K562 (cell line): Measurements from ENCODE around the gene GFRA1.

ENCODE experiments used
- BRF2 ChIP-seq: IDR thresholded peaks from 3 replicates; pipeline ENCODE4 v1.6.1; 2011; ENCODE audit warnings: borderline replicate concordance, mild to moderate bottlenecking; ENCODE audit not compliant: insufficient read length, insufficient read depth
- CREB1 ChIP-seq, 2 experiments: sonication (generic) in 1 of 2; formaldehyde crosslinking in 1 of 2; IDR thresholded peaks; 2 replicates each; pipeline versions ENCODE4 v1.6.1 to v1.8.0; 2012 to 2022; ENCODE audit warnings: inconsistent platforms in 1 of 2, mild to moderate bottlenecking in 1 of 2, missing genetic modification reagents in 1 of 2, moderate library complexity in 1 of 2
- EZH2 ChIP-seq: IDR thresholded peaks from 2 replicates; pipeline ENCODE4 v1.6.1; 2012; ENCODE audit warnings: low read depth, mild to moderate bottlenecking, inconsistent platforms, low read length, borderline replicate concordance
- KLF16 ChIP-seq: IDR thresholded peaks from 2 replicates; pipeline ENCODE4 v1.6.1; 2016; ENCODE audit warnings: antibody characterized with exemption
- MAX ChIP-seq: sonication (generic); formaldehyde crosslinking; IDR thresholded peaks from 2 replicates; pipeline ENCODE4 v1.9.0; 2022; ENCODE audit warnings: mild to moderate bottlenecking, missing genetic modification reagents
- MYBL2 ChIP-seq, 2 experiments: fragments of 450-650 bp in 1 of 2; sonication (generic) in 1 of 2; formaldehyde crosslinking in 1 of 2; IDR thresholded peaks; 2 replicates each; pipeline versions ENCODE4 v1.6.1 to v1.8.1; 2017 to 2022; ENCODE audit warnings: borderline replicate concordance in 1 of 2, inconsistent platforms in 1 of 2, low read depth in 1 of 2, mild to moderate bottlenecking in 1 of 2, missing genetic modification reagents in 1 of 2, moderate library complexity in 1 of 2
- NFYB ChIP-seq: IDR thresholded peaks from 2 replicates; pipeline ENCODE4 v1.6.1; 2011; ENCODE audit warnings: mild to moderate bottlenecking, moderate library complexity; ENCODE audit not compliant: insufficient read length; ENCODE audit errors: extremely low read depth
- PHB2 ChIP-seq: fragments of 450-650 bp; IDR thresholded peaks from 2 replicates; pipeline ENCODE4 v1.6.1; 2017; ENCODE audit warnings: low read depth
- PHF8 ChIP-seq: fragments of 200-600 bp; sonication (generic); IDR thresholded peaks from 2 replicates; pipeline ENCODE4 v1.6.1; 2012; ENCODE audit warnings: mixed run types, mild to moderate bottlenecking, inconsistent platforms, low read length, moderate library complexity, borderline replicate concordance
- RBBP5 ChIP-seq: fragments of 200-600 bp; sonication (generic); IDR thresholded peaks from 2 replicates; pipeline ENCODE4 v1.6.1; 2012; ENCODE audit warnings: borderline replicate concordance, mild to moderate bottlenecking, low read length, control low read depth, inconsistent platforms; ENCODE audit not compliant: insufficient read depth, poor library complexity, severe bottlenecking
- RFX5 ChIP-seq: IDR thresholded peaks from 2 replicates; pipeline ENCODE4 v1.6.1; 2011; ENCODE audit warnings: low read depth, mild to moderate bottlenecking, improper control_type of control experiment, low read length
- SIX5 ChIP-seq, 2 experiments: IDR thresholded peaks; 2 replicates each; pipeline ENCODE4 v1.6.1; 2011; ENCODE audit warnings: low read length in 2 of 2, borderline replicate concordance in 1 of 2, low read depth in 1 of 2, mild to moderate bottlenecking in 1 of 2, moderate library complexity in 1 of 2; ENCODE audit not compliant: insufficient read depth in 1 of 2
- ZNF146 ChIP-seq: IDR thresholded peaks from one replicate; pipeline ENCODE4 v1.6.1; 2018; ENCODE audit warnings: missing compliant biosample characterization; ENCODE audit not compliant: unreplicated experiment

- TF ChIP-seq ZNF146 (CRISPR knock-in tag): no peak
- TF ChIP-seq BRF2: no peak
- no peak for TF ChIP-seq MYBL2 (IDR thresholded peaks at IDR 0.05; ENCODE audit: low read depth)
- no peak for TF ChIP-seq MYBL2 (CRISPR knock-in tag; IDR thresholded peaks at IDR 0.05; ENCODE audit: borderline replicate concordance)
- no peak for TF ChIP-seq PHB2
- no peak for TF ChIP-seq KLF16
- TF ChIP-seq EZH2: no peak
- no peak for TF ChIP-seq MAX
- TF ChIP-seq CREB1 (IDR thresholded peaks at IDR 0.05): no peak
- TF ChIP-seq CREB1 (CRISPR knock-in tag; IDR thresholded peaks at IDR 0.05): no peak
- no peak for TF ChIP-seq RBBP5
- TF ChIP-seq SIX5 (IDR thresholded peaks at IDR 0.05; ENCODE audit: borderline replicate concordance in 1 of 2, insufficient read depth in 1 of 2, low read depth in 1 of 2, low read length in 2 of 2): no peak
- no peak for TF ChIP-seq NFYB
- TF ChIP-seq PHF8: no peak
- no peak for TF ChIP-seq RFX5
These were observed 169.3 kb downstream of the GFRA1 start for GRCh38 chr10:116103668-116104067.
